ENCODE results near the gene SCD. TPM values are rescaled to one million over a fixed set of nuclear protein-coding genes. Genes with fewer than 3 reads are reported as not detected.
A peak's percentile ranks its signal among the peaks of the same experiment; 100 is the strongest.

Gene SCD
- total RNA-seq, 1 experiment from 2014 or later = 652 TPM

- ATAC-seq (no peak), DNase-seq (ENCODE audit: low read depth, low spot score) (no peak)
- Histone ChIP-seq H4K20me1 (ENCODE audit: insufficient read depth) (no peaks in the 10 kb centered on the region), H3K79me2 (ENCODE audit: insufficient read depth, low read length) (peaks cover 74% of the 10 kb centered on the region), H3K27me3 (ENCODE audit: insufficient read depth, low read length) (no peaks in the 10 kb centered on the region), H3K9ac (ENCODE audit: low read length) (no peak overlapping the region), H3K4me2 (ENCODE audit: low read length) (peak overlapping the region; percentile 95; the same call in 1 of the 2 replicates), H3K9me2 (ENCODE audit: insufficient read depth) (no peaks in the 10 kb centered on the region), H3K27ac (ENCODE audit: low read depth, low read length) (peak overlapping the region; percentile 96; the same call in 1 of the 2 replicates), H3K36me3 (ENCODE audit: control insufficient read depth in 1 of 2, insufficient read depth in 2 of 2, low read length in 2 of 2) (peaks cover 61 to 65% of the 10 kb centered on the region in 2 experiments), H2AFZ (ENCODE audit: low read depth, low read length, poor library complexity, severe bottlenecking) (no peak overlapping the region), H3K4me1 (ENCODE audit: control insufficient read depth in 1 of 2, insufficient read depth in 2 of 2, low read length in 2 of 2) (peaks cover 41% of the 10 kb centered on the region in 2 experiments), H3K9me3 (ENCODE audit: control insufficient read depth in 1 of 2, insufficient read depth in 1 of 2, low read depth in 1 of 2, low read length in 2 of 2) (no peaks in the 10 kb centered on the region), H3K4me3 (replicated peaks in 1 of 2; ENCODE audit: low read depth in 1 of 2, low read length in 2 of 2) (no peak overlapping the region)
- ChIA-PET CTCF (no interaction called here), RAD21 (ENCODE audit: low non-redundant PET in 1 of 2, low total read pairs in 2 of 2, uncharacterized antibody in 2 of 2, unreplicated experiment in 2 of 2) (no interaction called here), POLR2A (interaction anchor here (0.9 to 2.0 kb wide), 3 partner anchors 16 to 23 kb away, joined by 3 to 5 read pairs (median 4); no protein-coding TSS in a partner anchor)
- no TSS peak for BruUV-seq (replicated peaks)
- TF ChIP-seq JUND (IDR thresholded peaks at IDR 0.05) = no peak
- no peak for TF ChIP-seq MAX (IDR thresholded peaks at IDR 0.05)
- no peak for TF ChIP-seq FOSL1 (IDR thresholded peaks at IDR 0.05; ENCODE audit: low read depth)
- TF ChIP-seq ZBTB33 (IDR thresholded peaks at IDR 0.05; ENCODE audit: extremely low read depth, insufficient replicate concordance, low read length) = no peak
- no peak for TF ChIP-seq EGR1 (IDR thresholded peaks at IDR 0.05; ENCODE audit: low read depth)
- TF ChIP-seq SIN3A (IDR thresholded peaks at IDR 0.05; ENCODE audit: low read depth) = no peak
- TF ChIP-seq EZH2phosphoT487 (IDR thresholded peaks at IDR 0.05; ENCODE audit: borderline replicate concordance) = no peak
- no peak for TF ChIP-seq SRF (IDR thresholded peaks at IDR 0.05; ENCODE audit: low read depth)
- TF ChIP-seq ELF1 (IDR thresholded peaks at IDR 0.05; ENCODE audit: borderline replicate concordance, low read depth) = no peak
- no peak for TF ChIP-seq EZH2 (IDR thresholded peaks at IDR 0.05)
- TF ChIP-seq CEBPB (IDR thresholded peaks at IDR 0.05; ENCODE audit: low read depth) = no peak
- no peak for TF ChIP-seq TCF7L2 (IDR thresholded peaks at IDR 0.05; ENCODE audit: borderline replicate concordance, extremely low read depth, insufficient read depth, insufficient read length)
- TF ChIP-seq ZNF274 (IDR thresholded peaks at IDR 0.05; ENCODE audit: low read depth, low read length) = no peak
- no peak for TF ChIP-seq SP1 (IDR thresholded peaks at IDR 0.05; ENCODE audit: low read depth)
- intact Hi-C loops (cut with micrococcal nuclease) = loop anchor here (10.0 kb wide), 1 partner anchor 665 kb away; no protein-coding TSS in a partner anchor
Measured at GRCh38 chr10:100349672-100350071, 2.6 kb downstream of the SCD start.
